MM.1S (cell line): ENCODE data around the gene SLX4IP.

ENCODE experiments used
- DNase-seq: peaks from one replicate; pipeline ENCODE4 v3.0.0-alpha.2; 2015
- H2AFZ ChIP-seq: fragments of 300-600 bp; sonication (generic); 2 replicates; pipeline ENCODE4 v1.6.0; 2016; ENCODE audit warnings: antibody characterized with exemption, low read length
- H3F3A ChIP-seq: fragments of 300-600 bp; sonication (generic); 2 replicates; pipeline ENCODE4 v1.6.1; 2016; ENCODE audit warnings: mild to moderate bottlenecking, antibody characterized with exemption, low read length, moderate library complexity, mixed read lengths; ENCODE audit not compliant: insufficient read depth
- H3K27ac ChIP-seq: fragments of 300-600 bp; sonication (generic); 2 replicates; pipeline ENCODE4 v1.5.1; 2016; ENCODE audit warnings: mild to moderate bottlenecking, low read length
- H3K27me3 ChIP-seq: fragments of 300-600 bp; sonication (generic); replicated peaks from 2 replicates; pipeline ENCODE4 v1.6.0; 2016; ENCODE audit warnings: low read length; ENCODE audit not compliant: insufficient read depth
- H3K36me3 ChIP-seq: fragments of 300-600 bp; sonication (generic); replicated peaks from 2 replicates; pipeline ENCODE4 v1.6.1; 2016; ENCODE audit warnings: mild to moderate bottlenecking, low read length, mixed read lengths; ENCODE audit not compliant: insufficient read depth
- H3K4me1 ChIP-seq: fragments of 300-600 bp; sonication (generic); 2 replicates; pipeline ENCODE4 v1.6.1; 2016; ENCODE audit warnings: low read length, mixed read lengths
- H3K4me2 ChIP-seq: fragments of 300-600 bp; sonication (generic); 2 replicates; pipeline ENCODE4 v1.6.0; 2016; ENCODE audit warnings: low read depth, low read length
- H3K4me3 ChIP-seq: fragments of 300-600 bp; sonication (generic); 2 replicates; pipeline ENCODE4 v1.5.1; 2016; ENCODE audit warnings: low read length, mixed read lengths
- H3K79me2 ChIP-seq: fragments of 300-600 bp; sonication (generic); 2 replicates; pipeline ENCODE4 v1.6.1; 2016; ENCODE audit warnings: mixed run types, low read length, mixed read lengths
- H3K9ac ChIP-seq: fragments of 300-600 bp; sonication (generic); 2 replicates; pipeline ENCODE4 v1.6.1; 2016; ENCODE audit warnings: low read length, mixed read lengths
- H3K9me2 ChIP-seq: fragments of 300-600 bp; sonication (generic); replicated peaks from 2 replicates; pipeline ENCODE4 v1.6.1; 2016; ENCODE audit warnings: mild to moderate bottlenecking, low read length, mixed read lengths; ENCODE audit not compliant: insufficient read depth
- H3K9me3 ChIP-seq: fragments of 300-600 bp; sonication (generic); replicated peaks from 2 replicates; pipeline ENCODE4 v1.6.1; 2016; ENCODE audit warnings: mild to moderate bottlenecking, low read length, mixed read lengths; ENCODE audit not compliant: insufficient read depth
- H4K20me1 ChIP-seq: fragments of 300-600 bp; sonication (generic); 2 replicates; pipeline ENCODE4 v1.6.1; 2016; ENCODE audit warnings: mild to moderate bottlenecking, low read length, moderate library complexity, mixed read lengths; ENCODE audit not compliant: insufficient read depth
- CTCF ChIP-seq: fragments of 300-600 bp; sonication (generic); IDR thresholded peaks from 2 replicates; pipeline ENCODE4 v1.5.1; 2016; ENCODE audit warnings: antibody characterized with exemption, low read length, mixed read lengths
- EZH2 ChIP-seq: fragments of 300-600 bp; sonication (generic); optimal IDR thresholded peaks from 2 replicates; pipeline ENCODE3; 2017; ENCODE audit warnings: low read depth, mild to moderate bottlenecking, antibody characterized with exemption, low read length, mixed read lengths
- EZH2phosphoT487 ChIP-seq: fragments of 300-600 bp; sonication (generic); IDR thresholded peaks from 2 replicates; pipeline ENCODE4 v1.6.1; 2018; ENCODE audit warnings: antibody characterized with exemption, low read length

The SLX4IP gene

GRCh38 chr20:10665027-10665561 is 230.0 kb downstream of the SLX4IP start:
- no peak for DNase-seq
- peaks cover 5% of the 10 kb centered on the region for H3K4me1 ChIP-seq
- H3K4me3 ChIP-seq, result no peak overlapping the region
- peaks cover 5% of the 10 kb centered on the region; the same call in 1 of the 2 replicates for H3K36me3 ChIP-seq
- no peak overlapping the region for H2AFZ ChIP-seq
- no peaks in the 10 kb centered on the region for H3K27me3 ChIP-seq
- H3K4me2 ChIP-seq, result no peak overlapping the region
- no peak for TF ChIP-seq EZH2phosphoT487
- H3K9me2 ChIP-seq, result no peaks in the 10 kb centered on the region
- H3K9me3 ChIP-seq, result no peaks in the 10 kb centered on the region
- no peaks in the 10 kb centered on the region for H4K20me1 ChIP-seq
- H3K9ac ChIP-seq, result no peak overlapping the region
- H3K79me2 ChIP-seq, result peaks cover 55% of the 10 kb centered on the region
- no peak overlapping the region for H3K27ac ChIP-seq
- H3F3A ChIP-seq, result peaks cover 7% of the 10 kb centered on the region

DNA sequence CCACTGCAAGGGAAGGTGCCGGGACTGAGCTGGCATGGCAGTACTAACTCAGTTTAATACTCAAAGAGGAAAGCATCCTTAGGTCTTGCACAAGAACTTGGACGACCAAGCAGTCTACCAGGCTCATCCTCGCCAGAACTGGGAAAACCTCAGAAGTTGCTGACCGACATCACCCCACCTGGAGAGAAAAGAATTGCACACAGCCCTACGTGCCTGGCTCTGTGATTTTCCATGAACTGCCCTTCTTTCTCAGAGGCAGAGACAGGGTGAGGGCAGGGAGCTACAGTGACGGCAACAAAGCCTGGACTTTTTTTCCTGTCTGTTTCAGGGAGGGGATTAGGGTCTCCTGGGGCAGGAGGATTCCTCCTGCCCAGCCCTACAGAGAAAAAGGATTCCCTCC is 230.7 kb downstream of the SLX4IP start:
- Histone ChIP-seq H3K9me2 (no peaks in the 10 kb centered on the region), H3K9ac (no peak overlapping the region), H3K27ac (no peak overlapping the region), H3K4me1 (peaks cover 5% of the 10 kb centered on the region), H3K4me3 (no peak overlapping the region), H3K27me3 (no peaks in the 10 kb centered on the region), H3K4me2 (no peak overlapping the region), H4K20me1 (no peaks in the 10 kb centered on the region), H3K79me2 (peaks cover 55% of the 10 kb centered on the region), H3K9me3 (no peaks in the 10 kb centered on the region), H2AFZ (no peak overlapping the region), H3F3A (peaks cover 14% of the 10 kb centered on the region), H3K36me3 (peaks cover 5% of the 10 kb centered on the region; the same call in 1 of the 2 replicates)
- DNase-seq, result no peak
- TF ChIP-seq EZH2, result no peak
- no peak for TF ChIP-seq EZH2phosphoT487
- TF ChIP-seq CTCF, result no peak

- H3K9me3 ChIP-seq, result no peaks in the 10 kb centered on the region
- peaks cover 20% of the 10 kb centered on the region for H3F3A ChIP-seq
- H2AFZ ChIP-seq, result no peak overlapping the region
- H3K4me1 ChIP-seq, result peaks cover 5% of the 10 kb centered on the region
- H4K20me1 ChIP-seq, result no peaks in the 10 kb centered on the region
- no peaks in the 10 kb centered on the region for H3K27me3 ChIP-seq
- H3K9ac ChIP-seq, result no peak overlapping the region
- no peak overlapping the region for H3K27ac ChIP-seq
- H3K36me3 ChIP-seq, result peaks cover under 1% of the 10 kb centered on the region; the same call in 1 of the 2 replicates
- no peak overlapping the region for H3K4me2 ChIP-seq
- H3K79me2 ChIP-seq, result peaks cover 52% of the 10 kb centered on the region
- H3K4me3 ChIP-seq, result no peak overlapping the region
- H3K9me2 ChIP-seq, result no peaks in the 10 kb centered on the region
- TF ChIP-seq EZH2 (no peak), EZH2phosphoT487 (no peak), CTCF (no peak)
- no peak for DNase-seq
Observed at GRCh38 chr20:10666221-10667076, 231.3 kb downstream of the SLX4IP start.

GRCh38 chr20:10667077-10667401 is 231.9 kb downstream of the SLX4IP start:
- TF ChIP-seq CTCF (no peak), EZH2 (no peak), EZH2phosphoT487 (no peak)
- Histone ChIP-seq H3K4me1 (peaks cover 5% of the 10 kb centered on the region), H3K9ac (no peak overlapping the region), H3K27me3 (no peaks in the 10 kb centered on the region), H3K9me2 (no peaks in the 10 kb centered on the region), H3F3A (peaks cover 25% of the 10 kb centered on the region), H4K20me1 (no peaks in the 10 kb centered on the region), H3K9me3 (no peaks in the 10 kb centered on the region), H2AFZ (no peak overlapping the region), H3K79me2 (peaks cover 53% of the 10 kb centered on the region), H3K4me3 (no peak overlapping the region), H3K36me3 (no peaks in the 10 kb centered on the region), H3K4me2 (no peak overlapping the region), H3K27ac (no peak overlapping the region)
- no peak for DNase-seq
